ENCODE data around the gene FHIT. TPM values are rescaled to one million over a fixed set of nuclear protein-coding genes. Genes with fewer than 3 reads are reported as not detected.

FHIT gene
- total RNA-seq, 4 donors from 2014 or later = 4.6 to 6.1 (median 5.7) TPM

DNA sequence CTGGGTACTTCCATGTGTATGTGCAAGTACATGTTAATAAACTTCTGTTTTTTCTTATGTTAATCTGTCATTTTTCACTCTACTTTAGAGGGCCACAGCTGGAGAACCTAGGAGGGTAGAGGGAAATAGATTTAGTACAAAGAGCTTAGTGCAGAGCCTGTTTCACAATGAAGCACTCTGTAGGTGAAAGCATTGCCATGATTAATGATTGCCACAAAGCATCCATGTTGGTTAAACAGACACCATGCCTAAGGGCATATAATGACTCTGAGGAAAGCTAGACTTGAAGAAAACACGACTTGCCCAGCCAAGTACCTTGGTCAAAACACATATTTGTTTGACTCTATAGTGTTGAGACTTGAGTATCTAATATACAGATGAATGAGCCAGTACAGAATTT is 338.4 kb downstream of the FHIT start:
- intact Hi-C loops (cut with DNase I) = no loop called here
- DNase-seq (ENCODE audit: extremely low spot score) = no peak
- Histone ChIP-seq H3K27ac (replicated peaks in 1 of 4) (no peak overlapping the region), H3K4me1 (no peaks in the 10 kb centered on the region), H3K9me3 (no peaks in the 10 kb centered on the region), H3K36me3 (no peaks in the 10 kb centered on the region), H3K4me3 (no peak overlapping the region), H3K27me3 (no peaks in the 10 kb centered on the region)
- TF ChIP-seq, protein P1, sequence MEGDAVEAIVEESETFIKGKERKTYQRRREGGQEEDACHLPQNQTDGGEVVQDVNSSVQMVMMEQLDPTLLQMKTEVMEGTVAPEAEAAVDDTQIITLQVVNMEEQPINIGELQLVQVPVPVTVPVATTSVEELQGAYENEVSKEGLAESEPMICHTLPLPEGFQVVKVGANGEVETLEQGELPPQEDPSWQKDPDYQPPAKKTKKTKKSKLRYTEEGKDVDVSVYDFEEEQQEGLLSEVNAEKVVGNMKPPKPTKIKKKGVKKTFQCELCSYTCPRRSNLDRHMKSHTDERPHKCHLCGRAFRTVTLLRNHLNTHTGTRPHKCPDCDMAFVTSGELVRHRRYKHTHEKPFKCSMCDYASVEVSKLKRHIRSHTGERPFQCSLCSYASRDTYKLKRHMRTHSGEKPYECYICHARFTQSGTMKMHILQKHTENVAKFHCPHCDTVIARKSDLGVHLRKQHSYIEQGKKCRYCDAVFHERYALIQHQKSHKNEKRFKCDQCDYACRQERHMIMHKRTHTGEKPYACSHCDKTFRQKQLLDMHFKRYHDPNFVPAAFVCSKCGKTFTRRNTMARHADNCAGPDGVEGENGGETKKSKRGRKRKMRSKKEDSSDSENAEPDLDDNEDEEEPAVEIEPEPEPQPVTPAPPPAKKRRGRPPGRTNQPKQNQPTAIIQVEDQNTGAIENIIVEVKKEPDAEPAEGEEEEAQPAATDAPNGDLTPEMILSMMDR (IDR thresholded peaks at IDR 0.05) = no peak
- TF ChIP-seq EP300 (IDR thresholded peaks at IDR 0.05) (no peak), POLR2AphosphoS5 (IDR thresholded peaks at IDR 0.05) (no peak), POLR2A (IDR thresholded peaks at IDR 0.05; ENCODE audit: low read depth) (no peak)
- 86% methylated on average over 1 of the region's 1 CpG for WGBS

DNA sequence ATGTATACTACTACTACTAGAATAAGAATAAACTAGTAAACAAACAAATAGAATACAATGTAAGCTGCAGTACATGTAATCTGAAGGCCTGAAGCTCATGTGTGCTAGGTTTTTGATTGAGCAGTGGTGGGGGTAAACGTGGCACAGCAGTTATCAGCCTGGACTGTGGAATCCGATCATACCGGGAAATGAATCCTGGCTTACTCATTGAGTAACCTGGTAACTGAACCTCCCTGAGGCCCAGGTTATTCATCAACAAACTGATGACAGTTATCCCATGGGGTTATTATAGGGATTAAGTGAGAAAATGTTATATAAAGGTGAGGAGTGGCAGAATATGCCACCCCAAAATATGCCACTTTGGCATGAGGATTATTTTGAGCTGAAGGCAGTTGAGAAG is 339.1 kb downstream of the FHIT start:
- H3K9me3 ChIP-seq = no peaks in the 10 kb centered on the region
- intact Hi-C loops (cut with DNase I) = no loop called here
- 95% methylated on average over 3 of the region's 3 CpGs for WGBS
- H3K4me1 ChIP-seq = no peaks in the 10 kb centered on the region
- no peaks in the 10 kb centered on the region for H3K27me3 ChIP-seq
- H3K4me3 ChIP-seq = no peak overlapping the region
- no peaks in the 10 kb centered on the region for H3K36me3 ChIP-seq
- no peak for DNase-seq (ENCODE audit: extremely low spot score)
- H3K27ac ChIP-seq (replicated peaks in 1 of 4) = no peak overlapping the region
- TF ChIP-seq POLR2A (IDR thresholded peaks at IDR 0.05; ENCODE audit: low read depth) = no peak
- TF ChIP-seq, protein P1 (IDR thresholded peaks at IDR 0.05) = no peak
- no peak for TF ChIP-seq POLR2AphosphoS5 (IDR thresholded peaks at IDR 0.05)
- TF ChIP-seq EP300 (IDR thresholded peaks at IDR 0.05) = no peak

GRCh38 chr3:60909526-60909925 is 341.7 kb downstream of the FHIT start:
- 70% methylated on average over 2 of the region's 2 CpGs for WGBS
- Histone ChIP-seq H3K36me3 (no peaks in the 10 kb centered on the region), H3K4me3 (no peak overlapping the region), H3K27ac (replicated peaks in 1 of 4) (no peak overlapping the region), H3K27me3 (no peaks in the 10 kb centered on the region), H3K9me3 (no peaks in the 10 kb centered on the region), H3K4me1 (no peaks in the 10 kb centered on the region)
- no peak for TF ChIP-seq POLR2A (IDR thresholded peaks at IDR 0.05; ENCODE audit: low read depth)
- TF ChIP-seq POLR2AphosphoS5 (IDR thresholded peaks at IDR 0.05) = no peak
- TF ChIP-seq EP300 (IDR thresholded peaks at IDR 0.05) = no peak
- DNase-seq (ENCODE audit: extremely low spot score) = no peak
- intact Hi-C loops (cut with DNase I) = no loop called here

DNA sequence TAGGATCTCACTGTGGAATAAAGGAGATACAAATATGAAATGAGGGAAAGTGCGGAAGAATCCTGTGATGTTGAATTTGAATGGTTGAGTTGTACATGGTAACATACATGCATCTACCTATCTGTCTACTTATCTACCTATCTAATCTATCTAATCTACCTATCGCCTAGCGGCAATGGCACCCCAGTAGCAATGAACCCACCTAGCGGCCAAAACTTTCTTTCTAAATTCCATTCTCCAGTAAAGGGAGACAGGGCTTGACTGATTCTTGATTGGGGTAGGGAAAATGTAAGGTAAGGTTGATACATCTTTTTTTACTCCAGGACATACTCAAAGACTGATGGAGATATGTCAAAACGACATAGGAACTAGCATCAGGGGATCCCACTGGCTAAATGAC is 345.0 kb downstream of the FHIT start:
- TF ChIP-seq POLR2A (IDR thresholded peaks at IDR 0.05; ENCODE audit: low read depth) (no peak), EP300 (IDR thresholded peaks at IDR 0.05) (no peak), POLR2AphosphoS5 (IDR thresholded peaks at IDR 0.05) (no peak)
- TF ChIP-seq, protein P1 (IDR thresholded peaks at IDR 0.05) = no peak
- Histone ChIP-seq H3K27ac (replicated peaks in 1 of 4) (no peak overlapping the region), H3K36me3 (no peaks in the 10 kb centered on the region), H3K9me3 (no peaks in the 10 kb centered on the region), H3K4me1 (no peaks in the 10 kb centered on the region), H3K27me3 (no peaks in the 10 kb centered on the region), H3K4me3 (no peak overlapping the region)
- intact Hi-C loops (cut with DNase I) = no loop called here
- 95% methylated on average over 5 of the region's 5 CpGs for WGBS
- no peak for DNase-seq (ENCODE audit: extremely low spot score)

GRCh38 chr3:60898321-60898720 is 352.9 kb downstream of the FHIT start:
- no peaks in the 10 kb centered on the region for H3K27me3 ChIP-seq
- intact Hi-C loops (cut with DNase I) = no loop called here
- no peak for DNase-seq (ENCODE audit: extremely low spot score)
- no peaks in the 10 kb centered on the region for H3K9me3 ChIP-seq
- 71% methylated on average over 1 of the region's 1 CpG for WGBS
- no peaks in the 10 kb centered on the region for H3K36me3 ChIP-seq
- H3K4me3 ChIP-seq = no peak overlapping the region
- peaks cover 0 to 17% (median 12%) of the 10 kb centered on the region in 4 donors for H3K4me1 ChIP-seq
- H3K27ac ChIP-seq (replicated peaks in 1 of 4) = no peak overlapping the region
- TF ChIP-seq POLR2AphosphoS5 (IDR thresholded peaks at IDR 0.05) (no peak), EP300 (IDR thresholded peaks at IDR 0.05) (no peak), POLR2A (IDR thresholded peaks at IDR 0.05; ENCODE audit: low read depth) (no peak)
- TF ChIP-seq, protein P1 (IDR thresholded peaks at IDR 0.05) = no peak

Data from esophagus muscularis mucosa (tissue), 4 donors.